ENCODE measurements around the gene LLGL1. TPM values are rescaled to one million over a fixed set of nuclear protein-coding genes. Genes with fewer than 3 reads are reported as not detected.

LLGL1 gene
- total RNA-seq, 2 donors from 2014 or later: 7.5 to 8.6 TPM

DNA sequence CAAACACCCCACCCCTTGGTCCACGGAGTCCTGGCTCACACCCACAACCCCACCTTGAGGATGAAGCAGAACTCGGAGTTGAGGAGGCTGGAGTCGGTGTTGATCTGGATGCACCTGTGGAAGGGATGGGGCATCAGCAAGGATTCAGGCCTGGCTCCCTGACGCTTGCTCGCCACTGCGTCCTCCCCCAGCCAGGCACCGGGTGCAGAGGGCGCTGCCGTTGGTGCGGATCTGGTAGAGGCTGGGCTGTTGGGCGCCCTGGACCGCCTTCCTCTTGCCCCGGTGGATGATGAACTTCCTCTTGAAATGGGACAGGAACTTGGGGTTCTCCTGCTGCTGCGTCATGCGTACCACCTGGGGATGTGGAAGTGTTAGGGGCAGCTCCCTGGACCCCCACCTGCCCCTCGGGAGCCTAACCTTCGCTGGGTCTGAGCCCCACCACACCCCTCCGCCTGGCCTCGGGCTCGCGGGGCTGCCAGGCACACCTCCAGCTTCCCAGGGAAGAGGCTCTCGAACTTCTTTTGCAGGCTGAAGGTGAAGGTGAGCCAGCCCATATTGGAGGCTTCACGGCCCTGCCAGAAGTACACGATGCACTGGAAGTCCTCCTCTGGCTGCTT is 20.8 kb downstream of the LLGL1 start:
- intact Hi-C loops (cut with DNase I, micrococcal nuclease): no loop called here
- no peak for DNase-seq

DNA sequence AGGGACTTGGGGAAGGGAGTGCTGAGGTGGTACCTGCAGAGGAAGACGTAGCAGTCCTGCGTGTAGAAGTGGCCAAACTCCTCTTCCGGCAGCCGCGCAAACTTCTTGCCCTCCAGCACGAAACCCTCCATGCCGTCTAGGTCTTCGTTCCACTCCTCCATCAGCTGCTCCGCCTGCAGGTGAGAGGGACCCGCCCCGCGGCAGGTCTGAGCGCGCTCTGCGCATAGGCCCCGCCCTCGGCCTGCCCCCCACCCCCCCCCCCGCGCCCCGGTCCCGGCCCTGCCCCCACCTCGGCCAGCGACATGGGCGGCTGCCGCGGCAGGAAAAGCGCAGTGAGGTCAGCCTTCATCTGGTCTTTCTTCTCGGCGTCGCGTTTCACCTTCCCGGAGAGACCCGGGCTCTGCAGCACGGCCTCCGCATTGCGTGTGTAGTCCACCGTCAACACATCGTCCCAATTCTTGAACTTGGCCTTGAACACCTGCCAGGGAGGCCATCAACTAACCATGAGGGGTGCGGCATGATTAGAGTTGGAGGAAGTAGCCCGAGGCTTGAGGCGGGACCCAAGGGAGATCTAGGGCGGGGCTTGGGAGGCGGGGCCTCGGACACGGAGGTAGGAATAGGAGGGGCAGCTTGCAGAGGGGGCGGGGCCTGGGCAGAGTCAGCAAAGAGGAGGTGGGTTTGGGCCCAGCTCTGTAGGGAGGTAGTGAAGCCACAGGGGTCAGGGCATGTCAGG is 21.6 kb downstream of the LLGL1 start:
- peak; percentile 88 for ATAC-seq
- DNase-seq: peak; percentile 90 to 96
- intact Hi-C loops (cut with DNase I, micrococcal nuclease): no loop called here

More for the DNA sequence above, 20.8 kb downstream of the LLGL1 start:
- ATAC-seq: no peak

DNA sequence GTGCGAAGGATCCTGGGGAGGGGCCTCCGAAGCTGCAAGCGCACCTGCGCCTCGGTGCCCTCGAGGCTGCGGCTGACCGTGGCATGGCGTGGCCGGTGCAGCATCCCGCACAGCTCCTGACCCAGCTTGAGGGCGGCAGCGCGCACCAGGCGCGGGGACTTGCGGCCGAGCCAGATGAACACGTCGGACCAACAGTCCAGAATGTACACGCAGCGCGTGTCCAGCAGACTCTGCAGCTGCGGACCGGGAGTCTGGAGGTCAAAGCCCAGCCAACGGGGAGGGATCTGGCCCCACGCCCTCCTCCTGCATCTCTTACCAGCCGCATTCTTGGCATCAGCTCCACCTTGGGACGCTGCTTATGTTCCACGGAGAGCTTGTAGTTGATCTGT is 22.2 kb downstream of the LLGL1 start:
- ATAC-seq: no peak
- intact Hi-C loops (cut with DNase I, micrococcal nuclease): no loop called here

DNA sequence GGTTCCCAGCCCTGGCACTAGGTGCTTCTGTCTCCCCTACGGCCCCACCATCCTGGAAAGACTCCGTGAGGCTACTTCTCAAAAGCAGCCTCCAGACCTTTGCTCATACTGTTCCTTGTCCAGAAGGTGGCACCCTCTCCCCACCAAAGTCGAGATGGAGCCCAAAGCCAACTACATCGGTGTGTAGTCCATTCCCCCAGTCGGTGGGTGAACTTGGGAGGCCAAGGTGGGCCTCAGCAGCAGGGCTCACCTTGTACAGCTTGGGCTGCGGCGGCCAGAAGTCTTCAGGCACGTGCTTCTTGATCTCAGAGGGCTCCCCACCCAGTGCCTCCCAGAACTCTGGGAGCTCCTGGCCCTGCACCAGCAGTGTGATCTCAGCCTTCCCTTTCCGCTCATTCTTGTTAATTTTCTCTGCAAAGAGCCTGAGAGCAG is 22.9 kb downstream of the LLGL1 start:
- intact Hi-C loops (cut with DNase I, micrococcal nuclease): no loop called here
- DNase-seq (peak; percentile 58 to 61), ATAC-seq (peak; percentile 58)

More for the DNA sequence above, 22.2 kb downstream of the LLGL1 start:
- DNase-seq: peak in 1 of 2 donors; percentile 43

DNA sequence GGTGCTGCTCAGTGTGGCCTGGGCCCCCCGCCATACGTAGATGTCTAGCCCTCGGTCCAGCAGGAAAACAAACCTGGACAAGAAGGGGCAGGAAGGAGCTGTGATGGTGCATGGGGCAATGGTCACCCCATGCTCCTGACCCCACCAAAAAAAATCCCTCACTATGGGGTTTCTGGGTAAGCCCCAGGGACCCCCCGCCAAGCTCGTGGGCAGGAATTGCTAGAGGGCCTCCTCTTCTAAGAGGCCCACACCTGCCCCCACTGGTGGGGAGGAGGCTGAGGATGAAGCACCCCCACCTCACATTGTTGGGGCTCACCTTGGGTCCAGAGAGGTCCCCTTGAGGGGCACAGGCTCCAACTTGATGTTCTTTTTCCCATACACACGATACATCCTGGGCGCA is 23.4 kb downstream of the LLGL1 start:
- no peak for DNase-seq
- intact Hi-C loops (cut with DNase I, micrococcal nuclease): no loop called here
- no peak for ATAC-seq

DNA sequence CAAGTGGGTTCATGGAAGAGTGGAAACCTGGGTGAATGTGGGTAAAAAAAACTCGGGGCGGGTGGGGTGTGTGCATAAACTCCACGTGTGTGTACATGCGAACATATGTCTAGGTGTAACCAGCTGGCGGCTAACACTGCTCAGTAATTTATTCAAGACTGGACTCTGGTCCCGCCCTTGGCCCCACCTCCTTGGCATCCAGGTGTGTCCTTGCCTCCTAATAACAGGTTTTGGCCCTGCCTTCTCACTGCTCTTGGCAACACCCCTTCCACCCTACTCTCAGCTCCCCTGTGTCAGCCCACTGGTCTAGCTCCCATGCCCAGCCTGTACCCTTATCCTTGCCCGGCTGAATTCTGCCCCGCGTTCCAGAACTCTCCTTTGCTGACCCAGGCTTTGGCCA is 24.8 kb downstream of the LLGL1 start:
- DNase-seq: peak; percentile 85 to 86
- intact Hi-C loops (cut with DNase I, micrococcal nuclease): no loop called here
- peak; percentile 61 for ATAC-seq

DNA sequence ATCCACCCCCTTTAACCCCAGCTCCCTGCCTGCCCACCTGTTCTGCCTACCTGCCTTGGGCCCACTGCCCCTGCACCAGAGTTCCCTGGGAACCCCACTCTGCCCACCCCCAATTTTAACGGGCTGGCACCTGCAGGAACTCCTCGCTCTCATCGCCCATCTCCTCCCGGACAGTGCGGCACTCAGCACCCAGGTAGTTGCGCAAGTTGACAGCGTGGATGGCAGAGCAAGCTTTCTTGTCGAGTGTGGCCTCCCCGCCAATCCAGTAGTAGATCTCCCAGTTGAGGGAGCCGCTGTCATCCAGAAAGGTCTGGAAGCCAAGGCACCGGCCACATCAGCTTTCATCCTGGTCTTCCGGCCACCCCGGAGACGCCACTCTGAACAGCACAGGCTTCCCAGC is 25.3 kb downstream of the LLGL1 start:
- intact Hi-C loops (cut with DNase I, micrococcal nuclease): no loop called here
- no peak for DNase-seq
- no peak for ATAC-seq

DNA sequence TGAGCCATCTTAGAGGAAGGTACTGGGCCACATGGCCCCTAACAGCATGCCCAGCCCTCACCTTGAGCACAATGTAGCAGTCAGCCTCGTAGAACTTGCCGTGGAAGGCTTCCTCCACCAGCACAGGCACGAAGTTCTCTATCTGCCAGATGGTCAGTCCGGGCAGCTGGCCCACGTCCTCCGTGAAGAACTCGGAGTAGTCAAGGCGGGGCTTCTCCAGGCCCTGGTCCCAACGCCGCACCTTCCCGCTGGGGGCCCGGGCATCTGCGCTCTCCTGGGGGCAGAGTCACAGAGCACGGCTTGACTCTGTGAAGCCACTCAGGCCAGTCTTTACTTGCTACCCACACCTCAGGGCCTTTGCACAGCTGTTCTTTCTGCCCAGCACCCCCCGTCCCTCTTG is 25.8 kb downstream of the LLGL1 start:
- intact Hi-C loops (cut with DNase I, micrococcal nuclease): no loop called here
- no peak for ATAC-seq
- no peak for DNase-seq

DNA sequence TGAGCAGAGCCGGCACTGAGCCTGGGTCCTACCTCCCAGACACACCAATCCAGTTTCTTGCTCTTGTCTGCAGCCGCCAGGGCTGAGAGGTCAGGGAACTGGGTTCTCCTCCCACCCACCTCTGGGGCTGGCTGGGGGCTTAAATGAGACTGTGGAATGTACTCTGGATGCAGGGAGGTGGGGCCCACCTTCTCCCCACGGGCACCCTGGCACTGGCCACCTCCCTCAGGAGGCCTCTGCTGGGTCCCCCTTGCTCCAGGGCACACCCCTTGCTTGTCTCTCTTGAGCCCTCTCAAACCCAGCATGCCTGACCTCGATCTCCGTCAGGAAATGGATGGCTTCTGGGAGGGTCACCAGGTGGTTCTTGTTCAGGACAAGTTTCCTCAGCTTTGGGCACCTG is 26.7 kb downstream of the LLGL1 start:
- DNase-seq (no peak), ATAC-seq (no peak)
- intact Hi-C loops (cut with DNase I, micrococcal nuclease): no loop called here

DNA sequence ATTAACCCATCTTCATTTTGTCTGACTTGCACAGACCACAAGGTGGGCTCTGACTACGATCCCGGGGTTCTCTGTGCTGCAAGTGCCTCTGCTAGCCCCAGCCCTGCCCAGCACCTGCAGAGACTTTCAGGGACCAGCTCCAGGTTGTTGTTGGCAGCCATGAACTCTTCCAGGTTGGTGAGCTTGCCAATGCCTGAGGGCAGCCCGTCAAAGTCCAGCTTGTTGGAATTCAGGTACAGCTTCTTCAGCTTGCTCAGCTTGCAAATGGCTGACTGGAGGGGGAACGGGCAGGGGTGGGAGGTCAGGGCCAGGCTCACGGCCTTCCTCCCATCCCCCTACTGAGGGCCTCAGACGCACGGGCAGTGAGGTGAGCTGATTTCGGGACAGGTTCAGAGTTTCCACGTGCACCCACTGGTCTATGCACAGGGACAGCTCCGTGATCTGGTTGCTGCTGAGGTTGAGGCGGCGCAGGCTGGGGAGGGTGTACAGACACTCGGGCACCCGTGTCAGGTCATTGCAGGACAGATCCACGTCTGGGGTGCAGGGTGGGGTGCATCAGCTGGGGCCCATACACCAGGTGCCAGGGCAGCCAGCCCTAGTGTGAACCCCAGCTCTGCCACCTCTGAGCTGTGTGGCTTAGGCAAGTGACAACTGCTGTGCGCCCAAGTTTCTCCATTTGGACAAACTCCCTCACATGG is 27.9 kb downstream of the LLGL1 start:
- DNase-seq: no peak
- ATAC-seq: no peak
- intact Hi-C loops (cut with DNase I, micrococcal nuclease): no loop called here

DNA sequence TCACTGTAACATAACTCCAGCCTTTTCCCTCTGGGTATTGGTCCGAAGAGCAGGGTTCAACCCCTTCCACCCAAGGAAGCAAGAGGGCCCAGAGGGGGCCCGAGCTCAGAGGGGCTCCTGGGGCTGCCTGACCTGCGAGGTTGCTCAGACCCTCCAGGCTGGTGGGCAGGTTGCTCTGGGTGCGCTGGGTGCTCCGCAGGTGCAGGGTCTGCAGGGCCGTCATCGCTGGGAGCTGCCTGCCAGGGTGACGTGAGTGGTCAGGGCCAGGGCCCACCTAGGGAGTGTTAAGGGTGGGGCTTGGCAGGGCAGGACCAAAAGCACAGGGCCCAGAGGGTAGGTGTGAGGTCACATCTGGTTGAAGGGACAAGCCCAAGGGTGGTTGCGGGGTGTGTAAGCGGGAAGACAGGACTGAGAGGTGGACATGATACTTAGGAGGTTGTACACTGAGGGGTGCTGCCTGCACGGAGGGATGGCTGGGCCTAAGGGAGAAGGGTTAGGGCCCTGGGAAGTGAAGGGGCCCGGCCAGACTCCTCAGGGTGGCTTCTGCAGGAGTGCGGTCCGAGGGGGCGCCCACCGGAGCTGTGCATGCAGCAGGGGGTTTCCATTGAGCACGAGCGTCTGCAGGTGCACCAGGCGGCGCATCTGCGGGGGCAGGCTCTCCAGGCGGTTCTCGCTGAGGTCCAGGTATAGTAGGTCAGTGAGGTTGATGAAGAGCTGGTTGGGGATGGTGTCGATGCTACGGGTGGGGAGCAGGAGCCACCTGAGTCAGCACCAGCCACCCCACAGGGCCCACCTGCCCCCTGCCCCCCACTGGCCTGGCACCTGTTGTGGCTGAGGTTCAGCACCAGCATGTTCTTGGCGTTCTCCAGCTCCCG is 28.7 kb downstream of the LLGL1 start:
- DNase-seq (no peak), ATAC-seq (no peak)
- intact Hi-C loops (cut with DNase I, micrococcal nuclease): no loop called here

DNA sequence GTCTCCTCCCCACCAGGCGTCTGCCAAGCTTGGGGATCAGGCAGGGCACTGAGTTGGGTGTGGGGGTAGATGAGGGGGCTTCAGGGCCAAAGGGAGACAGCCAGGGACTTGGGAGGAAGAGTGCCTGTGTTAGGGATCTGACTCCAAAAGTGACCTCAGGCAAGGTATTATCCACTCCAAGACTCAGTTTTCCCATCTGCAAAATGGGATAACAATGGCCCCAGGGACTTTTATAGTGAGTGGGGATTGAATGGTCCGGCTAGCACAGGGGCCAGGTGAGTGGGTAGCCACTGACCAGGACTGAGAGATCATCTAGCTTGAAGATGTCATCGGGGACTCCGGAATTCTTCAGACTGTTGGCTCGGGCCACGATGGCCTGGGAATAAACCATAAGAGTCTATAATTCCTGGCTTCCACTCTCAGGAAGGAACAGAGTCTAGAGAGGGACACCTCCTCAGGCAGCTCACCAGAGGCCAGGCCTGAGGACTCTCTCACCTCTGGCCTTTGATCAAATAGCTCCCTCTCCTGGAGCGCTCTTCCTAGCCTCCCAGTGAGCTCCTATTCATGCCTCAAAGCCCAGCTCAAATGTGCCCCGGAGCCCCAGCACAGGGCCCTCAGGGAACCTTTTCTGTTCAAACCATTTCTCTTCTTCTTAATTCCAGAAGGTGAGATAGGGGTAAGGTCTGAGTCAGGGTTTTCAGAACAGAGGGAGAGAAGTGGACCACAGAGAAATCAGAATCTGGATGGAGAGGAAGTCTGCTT is 29.6 kb downstream of the LLGL1 start:
- no peak for DNase-seq
- ATAC-seq: no peak
- intact Hi-C loops (cut with DNase I, micrococcal nuclease): no loop called here

DNA sequence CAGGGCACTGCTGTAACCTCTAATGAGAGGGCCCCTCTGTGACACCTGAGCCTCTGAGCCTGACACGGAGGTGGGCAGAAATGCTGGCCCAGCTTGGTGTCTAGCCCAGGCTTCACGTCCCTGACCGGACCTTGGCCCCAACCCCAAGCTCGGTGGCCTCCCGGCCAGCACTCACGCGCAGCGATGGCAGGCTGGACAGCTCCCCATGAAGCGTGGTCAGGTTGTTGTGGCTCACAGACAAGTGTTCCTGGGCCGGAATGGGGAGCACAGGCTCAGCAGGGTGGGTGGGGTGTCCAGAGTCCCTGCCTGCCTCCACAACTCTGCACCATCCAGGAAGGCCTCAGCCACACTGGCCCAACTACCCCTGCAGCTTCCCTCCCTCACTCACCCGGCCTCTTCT is 30.9 kb downstream of the LLGL1 start:
- ATAC-seq: no peak
- DNase-seq: no peak
- intact Hi-C loops (cut with DNase I, micrococcal nuclease): no loop called here

DNA sequence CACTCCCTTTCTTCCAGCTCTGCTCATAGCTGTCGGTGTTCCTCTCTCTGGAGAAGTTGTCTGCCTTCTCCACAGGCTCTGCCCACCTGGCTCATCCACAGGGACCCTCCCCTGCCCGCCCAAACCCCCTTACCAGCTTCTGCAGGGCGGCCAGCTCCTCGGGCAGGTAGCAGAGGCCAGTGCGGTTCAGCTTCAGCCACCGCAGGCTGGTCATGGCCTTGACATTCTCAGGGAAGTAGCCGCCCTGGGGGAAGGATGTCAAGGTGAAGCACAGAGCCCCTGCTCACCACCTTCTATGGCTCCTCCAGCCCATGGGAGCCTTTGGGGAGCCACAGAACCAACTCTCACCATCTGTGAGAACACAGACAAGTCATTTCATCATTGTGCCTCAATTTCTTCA is 31.3 kb downstream of the LLGL1 start:
- DNase-seq: no peak
- no peak for ATAC-seq
- intact Hi-C loops (cut with DNase I, micrococcal nuclease): no loop called here

DNA sequence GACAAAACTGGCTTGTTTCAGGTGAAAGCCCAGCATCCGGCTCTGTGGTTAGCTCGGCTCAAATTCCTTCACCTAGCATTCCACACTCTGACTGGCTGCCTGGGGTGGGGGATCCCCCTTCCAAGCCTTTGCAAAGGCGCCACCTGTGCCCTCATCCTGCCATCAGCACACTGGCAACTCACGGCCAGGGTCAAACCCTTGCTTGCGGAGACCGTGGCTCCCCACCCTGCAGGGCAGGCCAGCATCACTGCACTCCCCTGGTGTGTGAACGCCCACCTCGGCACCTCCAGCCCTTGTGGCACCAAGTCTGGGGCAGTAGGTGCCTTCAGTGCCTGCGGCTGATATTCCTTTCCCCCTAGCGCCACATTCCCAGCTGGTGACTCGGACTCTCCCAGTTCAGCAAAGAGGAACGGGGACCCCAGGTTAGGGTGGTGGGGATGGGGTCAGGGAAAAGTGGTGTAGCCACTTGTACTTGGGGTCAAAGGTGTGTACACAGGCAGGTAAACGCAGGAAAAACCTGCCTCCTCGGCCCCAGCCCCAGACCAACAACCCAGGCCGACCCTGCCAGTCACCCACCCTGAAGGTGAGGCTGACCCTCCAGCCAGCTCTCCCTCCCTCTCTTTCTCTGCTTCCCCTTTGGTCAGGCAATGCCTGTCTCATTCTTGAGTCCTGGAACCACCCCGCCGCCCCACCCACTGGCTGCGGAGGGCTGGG is 32.0 kb downstream of the LLGL1 start:
- intact Hi-C loops (cut with DNase I, micrococcal nuclease): no loop called here
- ATAC-seq (peak; percentile 54), DNase-seq (peak; percentile 80 to 84)

DNA sequence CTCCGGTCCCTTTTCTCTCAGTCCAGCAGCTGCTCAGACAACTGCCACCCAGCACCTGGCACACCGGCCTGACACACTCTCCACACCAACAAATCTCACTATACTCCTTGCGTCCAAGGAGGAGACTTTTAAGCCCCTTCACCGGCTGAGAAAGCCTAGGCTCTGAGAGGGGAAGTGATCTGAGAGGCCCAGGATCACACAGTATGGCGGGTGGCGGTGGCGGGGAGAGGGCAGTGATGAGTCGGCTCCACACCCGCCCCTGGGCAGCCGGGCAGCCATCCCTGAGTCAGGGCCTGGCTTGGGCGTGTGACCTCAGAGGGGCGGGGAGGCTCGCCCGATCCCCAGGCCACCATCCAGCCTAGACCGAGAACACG is 32.5 kb downstream of the LLGL1 start:
- intact Hi-C loops (cut with DNase I, micrococcal nuclease): no loop called here
- peak; percentile 51 for ATAC-seq
- DNase-seq: peak; percentile 74 to 76

DNA sequence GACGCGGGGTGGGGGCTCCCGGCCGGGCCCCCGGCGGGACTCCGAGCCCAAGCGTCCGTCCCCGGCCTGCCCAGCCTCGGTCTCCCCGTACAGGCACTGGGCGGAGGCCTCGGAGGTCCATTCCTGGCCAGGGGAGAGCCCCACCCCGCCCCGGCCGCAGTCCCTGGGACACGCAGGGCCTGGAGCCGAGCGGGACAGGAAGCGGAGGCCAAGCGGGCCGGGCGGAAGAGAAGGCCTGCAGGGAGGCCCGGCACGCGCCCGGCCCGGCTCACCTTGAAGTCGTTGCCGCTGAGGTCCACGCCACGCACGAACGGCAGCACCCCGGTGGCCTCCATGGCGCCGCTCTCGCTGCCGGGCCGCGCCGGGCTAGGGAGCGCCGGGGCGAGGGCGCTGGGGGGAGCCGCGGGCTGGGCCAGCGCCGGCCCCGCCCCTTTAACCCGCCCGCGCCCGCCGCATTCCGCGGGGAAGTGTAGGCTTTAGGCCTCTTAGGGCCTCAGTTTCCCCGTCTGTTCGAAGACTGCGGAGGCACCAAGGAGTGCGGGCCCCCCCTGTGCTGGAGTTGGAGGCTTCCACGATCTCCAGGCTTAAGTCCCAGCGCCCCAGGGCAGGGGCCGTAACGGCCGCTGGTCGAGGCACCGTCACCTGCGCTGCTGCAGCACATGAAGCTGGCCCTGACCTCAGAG is 33.1 kb downstream of the LLGL1 start, which contains the start of gene FLII:
TSS of gene FLII (minus strand) at position 383 of the 683 bp plus-strand sequence. CDS start at position 335, 48 bp downstream.
- DNase-seq (peak in 1 of 2 donors; percentile 72), ATAC-seq (peak; percentile 64)
- intact Hi-C loops (cut with DNase I, micrococcal nuclease): no loop called here

Data from left colon (tissue), 2 donors.